Myometrial cell (primary cell): ENCODE measurements around the gene PCGF2. TPM values are rescaled to one million over a fixed set of nuclear protein-coding genes. Genes with fewer than 3 reads are reported as not detected.

Experiments used
- total RNA-seq: library from RNA; depleted of rRNA; stranded (reverse); fragments of >200 nt; gene quantifications from 2 replicates; pipeline ENCODE4 v1.2.3, GENCODE V29; 2015

Gene PCGF2
- total RNA-seq: 4.8 and 9.5 TPM in 2 replicates

DNA sequence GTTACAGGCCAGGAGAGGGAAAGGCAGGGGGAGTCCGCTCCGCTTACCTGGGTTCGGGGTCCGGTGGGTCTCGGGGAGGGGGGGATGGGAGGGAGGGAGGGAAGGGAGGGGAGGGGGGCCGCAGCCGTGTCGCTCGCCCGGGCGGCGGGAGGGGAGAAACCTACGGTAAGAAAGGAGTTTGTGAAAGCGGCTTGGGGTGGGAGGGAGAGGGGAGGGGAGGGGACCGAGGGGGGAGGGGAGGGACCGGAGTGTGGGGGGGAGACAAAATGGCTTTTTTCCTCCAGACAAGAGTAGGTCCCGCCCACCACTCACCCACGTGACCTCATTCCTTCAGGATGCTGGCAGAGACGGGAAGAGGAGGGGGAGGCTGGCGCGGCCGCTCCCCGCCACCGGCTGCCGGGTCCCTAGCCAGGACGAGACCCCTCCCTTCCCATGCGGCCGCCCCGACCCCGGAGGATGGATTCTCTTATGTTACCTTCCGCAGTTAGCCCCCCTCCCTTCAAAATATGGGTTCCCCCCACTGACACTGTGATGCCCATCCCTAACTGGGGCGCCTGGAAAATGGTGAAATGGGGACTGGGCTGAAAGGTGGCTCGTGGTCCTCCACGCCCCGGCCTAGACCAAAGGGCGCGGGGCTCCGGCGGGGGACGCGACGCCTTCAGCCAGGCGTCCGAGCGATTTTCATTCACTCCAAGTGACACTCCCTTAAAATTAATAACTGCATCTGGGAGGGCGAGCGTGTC lies at the start of gene PCGF2:
PCGF2 (minus strand) TSS at position 188 of the 743 bp plus-strand sequence. CDS start 7,934 bp downstream, outside the sequence.

DNA sequence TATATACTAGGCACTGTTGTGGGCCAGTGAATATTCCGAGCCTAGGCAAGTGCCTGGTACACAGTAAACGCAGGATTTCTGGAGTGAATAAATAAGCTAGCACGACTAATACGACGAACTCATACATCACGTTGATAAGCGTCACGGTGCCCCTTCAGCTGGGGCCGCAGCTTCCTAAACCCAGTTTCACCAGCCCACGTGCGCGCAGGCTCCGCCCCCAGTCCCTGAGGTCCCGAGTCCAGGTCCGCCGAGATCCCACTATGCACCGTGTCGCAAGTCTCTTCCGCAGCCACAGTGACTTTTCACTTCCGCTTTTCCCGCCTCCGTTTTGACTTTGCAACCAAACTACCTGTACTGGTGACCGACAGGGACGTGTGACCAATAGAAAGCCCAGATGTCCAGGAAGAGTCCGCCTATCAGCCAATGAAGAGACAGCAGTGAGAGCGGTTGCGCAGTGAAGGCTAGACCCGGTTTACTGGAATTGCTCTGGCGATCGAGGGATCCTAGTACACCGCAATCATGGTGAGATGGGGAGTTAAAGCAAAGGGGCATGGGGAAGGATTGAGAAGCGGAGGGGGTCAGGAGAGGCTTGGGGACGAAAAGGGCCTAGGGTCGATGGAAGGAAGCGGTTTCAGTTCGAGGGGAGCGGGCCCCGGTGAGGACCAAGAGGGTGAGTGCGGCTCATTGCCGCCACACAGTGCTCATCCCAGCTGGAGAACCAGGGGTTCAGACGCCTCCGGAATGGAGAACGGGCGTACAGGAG lies 4.4 kb upstream of the PCGF2 start, which contains the start of gene PSMB3:
PSMB3 (plus strand) TSS at position 434 of the 763 bp plus-strand sequence; CDS start at position 520, 86 bp downstream.

DNA sequence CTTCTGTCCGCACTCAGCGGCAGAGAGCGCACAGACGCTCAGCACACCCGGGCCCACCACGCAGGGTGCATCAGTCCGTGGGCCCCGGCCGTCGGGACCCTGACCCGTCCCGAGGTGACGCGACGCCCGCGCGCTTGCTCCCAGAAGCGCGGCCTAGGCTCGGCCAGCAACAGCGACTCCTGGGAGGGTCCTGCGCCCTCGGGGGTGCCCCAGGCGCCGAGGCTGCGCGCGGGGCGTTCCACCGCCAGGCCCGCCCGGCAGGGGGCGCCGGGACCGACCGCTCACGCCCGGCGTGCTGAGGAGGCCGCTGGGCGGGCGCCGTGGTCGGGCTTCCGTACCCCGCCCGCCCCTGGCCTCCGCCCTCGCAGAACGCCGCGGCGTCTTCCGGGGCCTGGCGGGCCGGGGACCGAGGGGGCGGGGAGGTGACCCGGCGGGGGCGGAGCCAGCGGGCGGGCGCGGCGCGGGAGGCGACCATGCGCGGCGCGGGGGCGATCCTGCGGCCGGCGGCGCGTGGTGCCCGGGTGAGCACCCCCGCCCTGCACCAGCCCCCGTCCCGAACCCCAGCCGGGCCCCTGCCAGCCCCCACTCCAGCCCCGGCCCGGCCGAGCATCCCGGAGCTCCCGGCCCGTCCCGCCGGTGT lies 18.1 kb downstream of the PCGF2 start, which contains the start of gene CISD3:
CISD3 (plus strand) TSS at position 456 of the 640 bp plus-strand sequence; CDS start at position 474, 18 bp downstream.

DNA sequence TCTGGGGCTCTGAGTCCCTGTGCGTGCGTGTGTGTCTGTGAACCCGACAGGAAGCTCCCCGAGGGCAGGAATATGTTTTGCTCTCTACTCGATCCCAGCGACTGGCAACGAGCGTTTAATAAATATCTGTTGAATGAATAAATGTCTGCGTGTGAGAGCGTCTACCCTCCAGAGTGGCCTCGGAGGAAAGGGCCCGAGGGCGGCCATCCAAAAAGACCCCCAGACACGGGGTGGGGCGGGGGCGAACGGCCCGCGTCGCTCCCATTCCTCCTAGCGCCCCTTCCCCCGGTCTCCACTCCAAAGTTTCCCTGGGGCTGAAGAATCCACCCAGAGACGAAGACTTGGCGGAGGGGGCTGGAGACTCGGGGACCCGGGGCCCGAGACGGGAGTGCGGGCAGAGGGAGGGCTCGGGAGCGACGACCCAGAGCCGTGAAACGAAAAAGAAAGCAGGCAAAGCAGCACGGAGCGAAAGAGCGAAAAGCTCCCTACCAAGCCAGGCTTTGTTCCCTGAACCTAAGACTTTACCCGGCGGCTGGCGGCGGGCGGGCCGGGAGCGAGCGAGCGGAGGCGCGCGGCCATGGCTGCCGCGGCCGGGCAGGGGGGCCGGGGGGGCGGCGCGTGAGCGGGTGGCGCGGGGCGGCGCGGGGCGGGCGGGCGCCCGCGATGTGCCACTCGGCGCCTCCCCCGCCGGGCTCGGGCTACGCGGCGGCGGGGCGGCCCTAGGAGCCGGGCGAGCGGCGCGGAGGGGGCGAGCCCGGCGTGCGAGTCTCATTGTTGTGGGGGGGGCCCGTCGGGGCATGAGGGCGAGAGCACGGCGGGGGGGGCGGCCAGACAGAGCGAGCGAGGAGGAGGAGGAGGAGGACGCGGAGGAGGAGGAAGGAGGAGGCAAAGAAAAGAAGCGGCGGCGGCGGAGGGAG lies 43.3 kb downstream of the PCGF2 start, which contains the start of gene MLLT6:
MLLT6 (plus strand) TSS at position 668 of the 917 bp plus-strand sequence. CDS start 360 bp downstream, outside the sequence.

Other genes with a start within 250 kb of the PCGF2 start
- not detected in 2 replicates for gene SRCIN1, start 142.4 kb downstream of the PCGF2 start, total RNA-seq
- gene EPOP, start 73.4 kb downstream of the PCGF2 start, total RNA-seq: 0.58 and 0.71 TPM in 2 replicates
- 8.4 and 13.3 TPM in 2 replicates for gene MLLT6, start 43.1 kb downstream of the PCGF2 start, total RNA-seq
- gene CISD3, start 18.0 kb downstream of the PCGF2 start, total RNA-seq: 10.6 and 21.6 TPM in 2 replicates
- 369 and 423 TPM in 2 replicates for gene PSMB3, start 4.4 kb upstream of the PCGF2 start, total RNA-seq
- gene PIP4K2B, start 51.2 kb upstream of the PCGF2 start, total RNA-seq: 40.6 and 46.6 TPM in 2 replicates
- 9.2 and 9.9 TPM in 2 replicates for gene CWC25, start 77.0 kb upstream of the PCGF2 start, total RNA-seq
- 1,125 and 1,274 TPM in 2 replicates for gene RPL23, start 105.4 kb upstream of the PCGF2 start, total RNA-seq
- 284 and 359 TPM in 2 replicates for gene LASP1, start 121.7 kb upstream of the PCGF2 start, total RNA-seq
- gene FBXO47, start 219.1 kb upstream of the PCGF2 start, total RNA-seq: not detected in 2 replicates